CD14-positive monocyte (primary cell): ENCODE data around the gene LRRC61. TPM values are rescaled to one million over a fixed set of nuclear protein-coding genes. Genes with fewer than 3 reads are reported as not detected.

Experiments
- DNase-seq, 3 donors: peaks; one replicate each; pipeline ENCODE4 v3.0.0-alpha.2; 2011 to 2022
- H2AFZ ChIP-seq: 2 replicates; pipeline ENCODE4 v1.6.0; 2012; ENCODE audit warnings: mild to moderate bottlenecking, low read depth, low read length, inconsistent platforms; ENCODE audit not compliant: insufficient read depth, poor library complexity, severe bottlenecking
- H3K27ac ChIP-seq, 2 donors: 1 replicate in 1 of 2; 2 replicates in 1 of 2; pipeline ENCODE4 v1.5.1; 2012 to 2013; ENCODE audit warnings: low read length in 2 of 2, control low read depth in 1 of 2, inconsistent platforms in 1 of 2, low read depth in 1 of 2, mild to moderate bottlenecking in 1 of 2
- H3K27me3 ChIP-seq, 2 donors: one replicate each; pipeline versions ENCODE4 v1.6.0 to v1.6.1; 2011 to 2013; ENCODE audit warnings: low read length in 2 of 2; ENCODE audit not compliant: control insufficient read depth in 2 of 2, insufficient read depth in 2 of 2
- H3K36me3 ChIP-seq, 2 donors: replicated peaks in 1 of 2; 1 replicate in 1 of 2; 2 replicates in 1 of 2; pipeline versions ENCODE4 v1.5.1 to v1.6.1; 2012 to 2013; ENCODE audit warnings: low read length in 2 of 2, control low read depth in 1 of 2, inconsistent platforms in 1 of 2, mild to moderate bottlenecking in 1 of 2; ENCODE audit not compliant: insufficient read depth in 2 of 2, control insufficient read depth in 1 of 2
- H3K4me1 ChIP-seq, 2 donors: 1 replicate in 1 of 2; 2 replicates in 1 of 2; pipeline versions ENCODE4 v1.5.1 to v1.6.1; 2012 to 2013; ENCODE audit warnings: low read length in 2 of 2, control low read depth in 1 of 2, inconsistent platforms in 1 of 2, mild to moderate bottlenecking in 1 of 2, moderate library complexity in 1 of 2; ENCODE audit not compliant: insufficient read depth in 2 of 2, control insufficient read depth in 1 of 2
- H3K4me2 ChIP-seq: replicated peaks from 2 replicates; pipeline ENCODE3; 2012; ENCODE audit warnings: low read length, moderate library complexity, mild to moderate bottlenecking; ENCODE audit not compliant: poor library complexity, severe bottlenecking; ENCODE audit errors: extremely low read depth
- H3K4me3 ChIP-seq, 3 experiments: fragments of 200-600 bp in 1 of 3; sonication (generic) in 1 of 3; replicated peaks in 1 of 3; 1 replicate in 2 of 3; 2 replicates in 1 of 3; pipeline ENCODE4 v1.5.1; 2011 to 2013; ENCODE audit warnings: low read length in 3 of 3, mild to moderate bottlenecking in 3 of 3, control low read depth in 2 of 3, low read depth in 2 of 3, inconsistent platforms in 1 of 3, moderate library complexity in 1 of 3
- H3K79me2 ChIP-seq: 2 replicates; pipeline ENCODE4 v1.6.0; 2012; ENCODE audit warnings: mild to moderate bottlenecking, control low read depth, inconsistent platforms, low read length, moderate library complexity; ENCODE audit not compliant: insufficient read depth
- H3K9ac ChIP-seq: 2 replicates; pipeline ENCODE4 v1.6.0; 2017; ENCODE audit warnings: low read length, mild to moderate bottlenecking; ENCODE audit not compliant: insufficient read depth, poor library complexity, severe bottlenecking
- H3K9me3 ChIP-seq, 2 donors: replicated peaks in 1 of 2; 1 replicate in 1 of 2; 2 replicates in 1 of 2; pipeline versions ENCODE4 v1.5.1 to v1.6.1; 2012 to 2013; ENCODE audit warnings: low read length in 2 of 2, control low read depth in 1 of 2; ENCODE audit not compliant: control insufficient read depth in 1 of 2, insufficient read depth in 1 of 2
- H4K20me1 ChIP-seq: 2 replicates; pipeline ENCODE4 v1.6.0; 2012; ENCODE audit warnings: mild to moderate bottlenecking, low read length, control low read depth, moderate library complexity; ENCODE audit not compliant: insufficient read depth
- H3K27ac Mint-ChIP-seq, 7 donors: one replicate each; pipeline ENCODE4 v1.8.0; 2020; ENCODE audit warnings: mild to moderate bottlenecking in 7 of 7, mixed read lengths in 7 of 7, moderate library complexity in 6 of 7, inconsistent platforms in 2 of 7
- H3K27me3 Mint-ChIP-seq, 3 donors: one replicate each; pipeline ENCODE4 v1.8.0; 2021 to 2022; ENCODE audit warnings: low read depth in 3 of 3, mild to moderate bottlenecking in 3 of 3, mixed read lengths in 3 of 3, moderate library complexity in 3 of 3, inconsistent platforms in 1 of 3
- H3K36me3 Mint-ChIP-seq, 2 donors: one replicate each; pipeline ENCODE4 v1.8.0; 2020; ENCODE audit warnings: mixed read lengths in 2 of 2, inconsistent platforms in 1 of 2, mild to moderate bottlenecking in 1 of 2
- H3K4me1 Mint-ChIP-seq: one replicate; pipeline ENCODE4 v1.8.0; 2020; ENCODE audit warnings: mild to moderate bottlenecking, mixed read lengths
- H3K4me3 Mint-ChIP-seq, 2 donors: one replicate each; pipeline ENCODE4 v1.8.0; 2020; ENCODE audit warnings: mild to moderate bottlenecking in 2 of 2, mixed read lengths in 2 of 2, moderate library complexity in 1 of 2
- H3K9me3 Mint-ChIP-seq, 7 donors: one replicate each; pipeline ENCODE4 v1.8.0; 2020 to 2022; ENCODE audit warnings: mixed read lengths in 7 of 7, mild to moderate bottlenecking in 6 of 7, moderate library complexity in 6 of 7, inconsistent platforms in 2 of 7
- WGBS: methylation state at CpG from one replicate; pipeline ENCODE4 v1.1.5; 2013; ENCODE audit warnings: missing lambda C conversion rate; ENCODE audit not compliant: insufficient coverage; 5-methylcytosine and 5-hydroxymethylcytosine counted together
- intact Hi-C, 2 donors: fragments of 100-400 bp; cut with micrococcal nuclease; formaldehyde crosslinking; loops; one replicate each; pipeline versions ENCODE4 v1.15.0 to v1.15.1; 2023
- polyA plus RNA-seq, 3 donors: library from polyadenylated mRNA; depleted of rRNA in 1 of 3; unstranded in 2 of 3; stranded (reverse) in 1 of 3; fragments of 300-500 nt in 2 of 3; fragments of >200 nt in 1 of 3; fragmentation: Illumina TruSeq in 2 of 3; gene quantifications; 1 replicate in 2 of 3; 2 replicates in 1 of 3; pipeline ENCODE4 v1.2.3, GENCODE V29; 2012 to 2021
- TF ChIP-seq, protein P1 (sequence below): fragments of 200-600 bp; IDR thresholded peaks from one replicate; pipeline ENCODE4 v1.8.0; 2022; ENCODE audit warnings: antibody characterized with exemption, mild to moderate bottlenecking

The LRRC61 gene
- polyA plus RNA-seq, 3 donors, result 1.4 to 8.6 (median 5.7) TPM

DNA sequence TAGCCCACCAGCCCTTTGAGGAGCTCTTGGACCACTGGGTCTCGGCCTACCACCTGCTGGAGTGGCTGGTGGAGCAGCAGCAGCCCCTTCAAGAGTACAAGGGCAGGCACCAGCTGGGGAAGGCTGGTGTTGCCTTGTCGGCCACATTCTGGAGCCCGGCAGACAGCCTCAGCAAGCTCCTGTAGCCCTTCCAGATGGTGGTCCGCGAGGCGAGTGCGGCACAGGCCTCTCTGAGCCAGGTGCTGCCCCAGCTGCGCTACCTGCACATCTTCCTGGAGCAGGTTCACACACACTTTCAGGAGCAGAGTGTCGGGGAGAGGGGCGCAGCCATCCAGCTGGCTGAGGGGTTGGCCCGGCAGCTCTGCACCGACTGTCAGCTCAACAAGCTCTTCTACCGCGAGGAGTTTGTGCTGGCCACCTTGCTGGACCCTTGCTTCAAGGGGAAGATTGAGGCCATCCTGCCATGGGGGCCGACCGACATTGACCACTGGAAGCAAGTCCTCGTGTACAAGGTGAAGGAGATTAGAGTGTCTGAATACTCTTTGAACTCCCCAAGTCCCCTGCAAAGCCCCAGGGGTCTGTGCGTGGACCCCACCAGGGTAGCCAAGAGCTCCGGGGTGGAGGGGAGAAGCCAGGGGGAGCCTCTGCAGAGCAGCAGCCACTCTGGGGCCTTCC lies 7.2 kb downstream of the LRRC61 start:
- Mint-ChIP-seq H3K27ac (no peak overlapping the region), H3K36me3 (peaks cover 43 to 53% of the 10 kb centered on the region in 2 donors), H3K27me3 (no peaks in the 10 kb centered on the region), H3K9me3 (no peaks in the 10 kb centered on the region), H3K4me3 (no peak overlapping the region), H3K4me1 (peaks cover 10% of the 10 kb centered on the region)
- Histone ChIP-seq H3K9me3 (no peaks in the 10 kb centered on the region), H3K4me3 (no peak overlapping the region), H3K27ac (no peak overlapping the region), H3K79me2 (no peaks in the 10 kb centered on the region), H4K20me1 (no peaks in the 10 kb centered on the region), H2AFZ (no peak overlapping the region), H3K27me3 (no peaks in the 10 kb centered on the region), H3K4me1 (peaks cover 7 to 8% of the 10 kb centered on the region in 2 donors), H3K4me2 (no peak overlapping the region), H3K36me3 (peaks cover 21 to 43% of the 10 kb centered on the region in 2 donors), H3K9ac (no peak overlapping the region)
- 98% methylated on average over 15 of the region's 19 CpGs for WGBS
- intact Hi-C loops, result no loop called here
- TF ChIP-seq, protein P1, sequence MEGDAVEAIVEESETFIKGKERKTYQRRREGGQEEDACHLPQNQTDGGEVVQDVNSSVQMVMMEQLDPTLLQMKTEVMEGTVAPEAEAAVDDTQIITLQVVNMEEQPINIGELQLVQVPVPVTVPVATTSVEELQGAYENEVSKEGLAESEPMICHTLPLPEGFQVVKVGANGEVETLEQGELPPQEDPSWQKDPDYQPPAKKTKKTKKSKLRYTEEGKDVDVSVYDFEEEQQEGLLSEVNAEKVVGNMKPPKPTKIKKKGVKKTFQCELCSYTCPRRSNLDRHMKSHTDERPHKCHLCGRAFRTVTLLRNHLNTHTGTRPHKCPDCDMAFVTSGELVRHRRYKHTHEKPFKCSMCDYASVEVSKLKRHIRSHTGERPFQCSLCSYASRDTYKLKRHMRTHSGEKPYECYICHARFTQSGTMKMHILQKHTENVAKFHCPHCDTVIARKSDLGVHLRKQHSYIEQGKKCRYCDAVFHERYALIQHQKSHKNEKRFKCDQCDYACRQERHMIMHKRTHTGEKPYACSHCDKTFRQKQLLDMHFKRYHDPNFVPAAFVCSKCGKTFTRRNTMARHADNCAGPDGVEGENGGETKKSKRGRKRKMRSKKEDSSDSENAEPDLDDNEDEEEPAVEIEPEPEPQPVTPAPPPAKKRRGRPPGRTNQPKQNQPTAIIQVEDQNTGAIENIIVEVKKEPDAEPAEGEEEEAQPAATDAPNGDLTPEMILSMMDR, result no peak
- no peak for DNase-seq

DNA sequence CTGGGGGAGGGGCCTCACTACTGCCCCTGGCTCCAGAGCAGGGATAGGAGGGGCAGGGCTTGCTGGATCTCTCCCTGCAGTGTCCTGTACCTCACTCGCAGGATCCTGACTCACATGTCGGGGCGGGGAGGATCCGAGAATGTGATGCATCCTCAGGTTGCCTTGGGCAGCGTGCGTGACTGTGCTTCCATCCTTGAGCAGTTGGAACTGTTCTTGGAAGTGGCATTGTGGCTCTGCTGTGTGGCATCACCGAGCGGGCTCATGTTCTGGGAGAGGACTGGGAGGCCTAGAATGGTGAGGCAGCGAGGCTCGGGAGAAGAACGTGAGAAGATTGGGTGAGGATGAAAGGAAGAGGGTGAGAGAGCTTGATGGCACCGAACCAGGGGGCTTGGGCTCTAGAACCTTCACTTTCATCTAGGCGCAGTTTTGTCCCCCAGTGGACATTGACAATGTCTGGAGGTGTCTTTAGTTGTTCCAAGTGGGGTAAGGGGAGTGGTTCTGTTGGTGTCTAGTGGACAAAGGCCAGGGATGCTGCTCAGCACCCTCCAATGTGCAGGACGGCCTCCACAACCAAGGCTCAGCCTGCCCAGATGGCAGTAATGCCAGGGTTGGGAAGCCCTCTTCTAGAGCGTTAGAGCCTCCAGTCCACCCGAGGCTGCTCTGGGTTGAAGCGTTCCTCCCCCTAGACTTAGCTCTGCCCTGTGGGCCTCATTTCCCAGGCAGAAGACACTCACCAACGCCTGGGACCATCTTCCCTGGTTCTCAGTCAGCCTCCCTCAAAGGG lies 9.9 kb downstream of the LRRC61 start:
- Mint-ChIP-seq H3K9me3 (no peaks in the 10 kb centered on the region), H3K36me3 (peaks cover 30 to 32% of the 10 kb centered on the region in 2 donors), H3K4me1 (no peaks in the 10 kb centered on the region), H3K4me3 (no peak overlapping the region), H3K27ac (no peak overlapping the region), H3K27me3 (no peaks in the 10 kb centered on the region)
- no peak overlapping the region for H3K27ac ChIP-seq
- no peaks in the 10 kb centered on the region for H3K4me1 ChIP-seq
- no peak overlapping the region for H3K9ac ChIP-seq
- 97% methylated on average over 16 of the region's 18 CpGs for WGBS
- H3K9me3 ChIP-seq, result no peaks in the 10 kb centered on the region
- TF ChIP-seq, protein P1, result no peak
- no peak overlapping the region for H3K4me2 ChIP-seq
- DNase-seq, result no peak
- intact Hi-C loops, result no loop called here
- no peaks in the 10 kb centered on the region for H3K27me3 ChIP-seq
- H3K79me2 ChIP-seq, result no peaks in the 10 kb centered on the region
- no peak overlapping the region for H2AFZ ChIP-seq
- no peak overlapping the region for H3K4me3 ChIP-seq
- H3K36me3 ChIP-seq, result peaks cover 18 to 33% of the 10 kb centered on the region in 2 donors
- no peaks in the 10 kb centered on the region for H4K20me1 ChIP-seq
